IPS DF 6.9 (cell line): ENCODE data around the gene NRROS.
"Not testable (repeated sequence)": the region's sequence is repeated elsewhere in the genome, so short reads cannot be mapped to it uniquely, and the experiment has no call there.

Source experiments
- DNase-seq: peaks from one replicate; pipeline ENCODE4 v3.0.0-alpha.2; 2013; ENCODE audit warnings: low read depth, low spot score
- H3K27ac ChIP-seq: one replicate; pipeline ENCODE4 v1.5.1; 2013; ENCODE audit warnings: low read length, control low read depth
- H3K27me3 ChIP-seq: 2 replicates; pipeline ENCODE4 v1.6.1; 2013; ENCODE audit warnings: mild to moderate bottlenecking, low read length; ENCODE audit not compliant: control insufficient read depth, insufficient read depth
- H3K36me3 ChIP-seq: 2 replicates; pipeline ENCODE4 v1.6.1; 2013; ENCODE audit warnings: low read length; ENCODE audit not compliant: control insufficient read depth, insufficient read depth
- H3K4me1 ChIP-seq: 2 replicates; pipeline ENCODE4 v1.6.1; 2013; ENCODE audit warnings: low read length; ENCODE audit not compliant: control insufficient read depth, insufficient read depth
- H3K4me3 ChIP-seq: 2 replicates; pipeline ENCODE4 v1.5.1; 2013; ENCODE audit warnings: mild to moderate bottlenecking, low read length
- H3K9me3 ChIP-seq: 2 replicates; pipeline ENCODE4 v1.6.1; 2013; ENCODE audit warnings: low read length, inconsistent platforms; ENCODE audit not compliant: control insufficient read depth, insufficient read depth
- WGBS: extraction: QIAGEN DNeasy Blood & Tissue Kit; methylation state at CpG from one replicate; pipeline ENCODE4 v1.1.7; 2013; ENCODE audit warnings: mixed read lengths, missing lambda C conversion rate; ENCODE audit not compliant: insufficient read length, insufficient coverage; 5-methylcytosine and 5-hydroxymethylcytosine counted together

Gene NRROS

GRCh38 chr3:196609343-196609775, 30.1 kb upstream of the NRROS start:
- H3K36me3 ChIP-seq = no peaks in the 10 kb centered on the region
- no CpG with 5 or more reads among the region's 5 CpGs for WGBS
- no peak overlapping the region for H3K4me3 ChIP-seq
- no peaks in the 10 kb centered on the region for H3K27me3 ChIP-seq
- H3K9me3 ChIP-seq = no peaks in the 10 kb centered on the region
- H3K4me1 ChIP-seq = no peaks in the 10 kb centered on the region
- no peak overlapping the region for H3K27ac ChIP-seq
- DNase-seq = peak; percentile 84

- no CpG with 5 or more reads among the region's 6 CpGs for WGBS
- Histone ChIP-seq H3K27ac (no peak overlapping the region), H3K4me3 (no peak overlapping the region), H3K27me3 (no peaks in the 10 kb centered on the region), H3K36me3 (no peaks in the 10 kb centered on the region), H3K9me3 (no peaks in the 10 kb centered on the region), H3K4me1 (no peaks in the 10 kb centered on the region)
- no peak for DNase-seq
Observed at GRCh38 chr3:196609805-196610515, 29.5 kb upstream of the NRROS start.

- no peak for DNase-seq
- Histone ChIP-seq H3K4me3 (no peak overlapping the region), H3K27ac (no peak overlapping the region), H3K4me1 (no peaks in the 10 kb centered on the region), H3K27me3 (no peaks in the 10 kb centered on the region), H3K9me3 (no peaks in the 10 kb centered on the region), H3K36me3 (no peaks in the 10 kb centered on the region)
- WGBS = no CpG with 5 or more reads among the region's 10 CpGs
Observed at GRCh38 chr3:196611761-196612483, 27.6 kb upstream of the NRROS start.

GRCh38 chr3:196615234-196615633, 24.3 kb upstream of the NRROS start:
- no CpG with 5 or more reads among the region's 6 CpGs for WGBS
- H3K36me3 ChIP-seq, DNase-seq, H3K4me3 ChIP-seq, H3K27ac ChIP-seq, H3K4me1 ChIP-seq, H3K9me3 ChIP-seq, H3K27me3 ChIP-seq: not testable (repeated sequence)

- no peak overlapping the region for H3K4me3 ChIP-seq
- H3K4me1 ChIP-seq = no peaks in the 10 kb centered on the region
- H3K9me3 ChIP-seq = no peaks in the 10 kb centered on the region
- no peaks in the 10 kb centered on the region for H3K27me3 ChIP-seq
- H3K27ac ChIP-seq = no peak overlapping the region
- no peaks in the 10 kb centered on the region for H3K36me3 ChIP-seq
- DNase-seq = no peak
- WGBS = no CpG with 5 or more reads among the region's 5 CpGs
Observed at GRCh38 chr3:196617256-196617655, 22.2 kb upstream of the NRROS start.

- H3K27ac ChIP-seq = no peak overlapping the region
- WGBS = no CpG with 5 or more reads among the region's 5 CpGs
- DNase-seq = no peak
- H3K36me3 ChIP-seq = no peaks in the 10 kb centered on the region
- H3K4me3 ChIP-seq = no peak overlapping the region
- H3K9me3 ChIP-seq = no peaks in the 10 kb centered on the region
- H3K27me3 ChIP-seq = no peaks in the 10 kb centered on the region
- 0 out of 2 replicates have a peak, but pooled peaks cover 1% of the 10 kb centered on the region for H3K4me1 ChIP-seq
Observed at GRCh38 chr3:196619223-196619622, 20.3 kb upstream of the NRROS start.

- not testable (repeated sequence) for H3K27ac ChIP-seq, H3K9me3 ChIP-seq, DNase-seq, H3K4me3 ChIP-seq, H3K36me3 ChIP-seq, H3K4me1 ChIP-seq, H3K27me3 ChIP-seq
- WGBS = no CpG with 5 or more reads among the region's 5 CpGs
Observed at GRCh38 chr3:196619627-196620026, 19.9 kb upstream of the NRROS start.

- Histone ChIP-seq H3K4me1 (peaks cover 1% of the 10 kb centered on the region; the same call in 1 of the 2 replicates), H3K9me3 (no peaks in the 10 kb centered on the region), H3K36me3 (no peaks in the 10 kb centered on the region), H3K4me3 (no peak overlapping the region), H3K27me3 (no peaks in the 10 kb centered on the region), H3K27ac (no peak overlapping the region)
- DNase-seq = no peak
- WGBS = no CpG with 5 or more reads among the region's 10 CpGs
Observed at GRCh38 chr3:196620161-196620604, 19.3 kb upstream of the NRROS start.

GRCh38 chr3:196620684-196621083, 18.8 kb upstream of the NRROS start:
- Histone ChIP-seq H3K36me3 (no peaks in the 10 kb centered on the region), H3K27ac (no peak overlapping the region), H3K4me1 (peaks cover 1% of the 10 kb centered on the region; the same call in 1 of the 2 replicates), H3K4me3 (no peak overlapping the region), H3K9me3 (no peaks in the 10 kb centered on the region), H3K27me3 (no peaks in the 10 kb centered on the region)
- no peak for DNase-seq
- WGBS = no CpG with 5 or more reads among the region's 2 CpGs

- H3K4me1 ChIP-seq = peaks cover 1% of the 10 kb centered on the region; the same call in 1 of the 2 replicates
- H3K27ac ChIP-seq = no peak overlapping the region
- H3K36me3 ChIP-seq = no peaks in the 10 kb centered on the region
- no peaks in the 10 kb centered on the region for H3K27me3 ChIP-seq
- H3K9me3 ChIP-seq = no peaks in the 10 kb centered on the region
- H3K4me3 ChIP-seq = no peak overlapping the region
- WGBS = no CpG with 5 or more reads among the region's 10 CpGs
- no peak for DNase-seq
Observed at GRCh38 chr3:196621611-196622010, 17.9 kb upstream of the NRROS start.
